Endothelial cell (in vitro differentiated cells): Measurements from ENCODE around the gene MBNL1. TPM values are rescaled to one million over a fixed set of nuclear protein-coding genes. Genes with fewer than 3 reads are reported as not detected.

Experiments
- DNase-seq: peaks from one replicate; pipeline ENCODE4 v3.0.0; 2021; ENCODE audit warnings: low spot score
- H3K27ac Mint-ChIP-seq: one replicate; pipeline ENCODE4 v1.8.0; 2021; ENCODE audit warnings: mixed read lengths, inconsistent platforms; ENCODE audit not compliant: unreplicated experiment
- H3K27me3 Mint-ChIP-seq: one replicate; pipeline ENCODE4 v1.8.0; 2021; ENCODE audit warnings: mild to moderate bottlenecking, moderate library complexity, mixed read lengths, inconsistent platforms; ENCODE audit not compliant: unreplicated experiment
- H3K36me3 Mint-ChIP-seq: one replicate; pipeline ENCODE4 v1.8.0; 2021; ENCODE audit warnings: mild to moderate bottlenecking, low read depth, mixed read lengths, inconsistent platforms; ENCODE audit not compliant: unreplicated experiment
- H3K4me1 Mint-ChIP-seq: one replicate; pipeline ENCODE4 v1.8.0; 2021; ENCODE audit warnings: mild to moderate bottlenecking, mixed read lengths, inconsistent platforms; ENCODE audit not compliant: unreplicated experiment
- H3K4me3 Mint-ChIP-seq: one replicate; pipeline ENCODE4 v1.8.0; 2021; ENCODE audit warnings: mild to moderate bottlenecking, mixed read lengths, inconsistent platforms; ENCODE audit not compliant: unreplicated experiment
- H3K9me3 Mint-ChIP-seq: one replicate; pipeline ENCODE4 v1.8.0; 2021; ENCODE audit warnings: mixed read lengths, inconsistent platforms; ENCODE audit not compliant: unreplicated experiment
- total RNA-seq: library from RNA; stranded (reverse); fragmentation: NEBNext Ultra II Directional; extraction: Animal tissue kit (Norgen Biotek cat#: 25700); gene quantifications from one replicate; pipeline ENCODE4 v1.2.1, GENCODE V29; 2021; ENCODE audit not compliant: unreplicated experiment
- TF ChIP-seq, protein P1 (sequence below): fragments of 200-600 bp; sonication (generic); IDR thresholded peaks from one replicate; pipeline ENCODE4 v1.5.0; 2021; ENCODE audit warnings: antibody characterized with exemption; ENCODE audit not compliant: unreplicated experiment

The MBNL1 gene
- total RNA-seq, 1 donor from 2014 or later, result 54.1 TPM

DNA sequence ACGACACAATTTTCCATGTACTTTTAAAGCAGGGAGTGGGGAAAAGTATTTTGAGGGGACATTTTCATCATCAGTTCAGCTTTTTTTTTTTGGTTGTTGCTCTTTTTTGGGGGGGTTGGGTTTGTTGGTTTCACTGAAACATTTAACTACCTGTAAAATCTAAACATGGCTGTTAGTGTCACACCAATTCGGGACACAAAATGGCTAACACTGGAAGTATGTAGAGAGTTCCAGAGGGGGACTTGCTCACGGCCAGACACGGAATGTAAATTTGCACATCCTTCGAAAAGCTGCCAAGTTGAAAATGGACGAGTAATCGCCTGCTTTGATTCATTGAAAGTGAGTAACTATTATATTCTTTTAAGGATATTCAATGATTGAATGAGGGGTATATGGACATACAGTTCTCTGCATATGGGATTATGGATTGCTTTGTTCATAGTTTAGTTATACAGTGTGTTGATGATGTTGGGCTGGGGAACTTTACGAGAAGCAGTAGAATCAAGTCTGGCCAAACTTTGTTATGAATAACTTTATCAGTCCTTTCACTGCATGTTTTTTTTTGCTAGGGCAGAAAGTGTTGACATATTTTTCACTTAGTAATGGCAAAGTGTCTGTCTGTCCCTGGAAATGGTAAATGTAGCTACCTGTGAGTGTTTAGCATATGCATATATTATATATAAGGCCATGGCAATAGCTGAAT lies 31.5 kb downstream of the MBNL1 start:
- peaks cover 12% of the 10 kb centered on the region for H3K4me1 Mint-ChIP-seq
- DNase-seq, result no peak
- H3K9me3 Mint-ChIP-seq, result no peaks in the 10 kb centered on the region
- H3K27me3 Mint-ChIP-seq, result peaks cover 1% of the 10 kb centered on the region
- TF ChIP-seq, protein P1, sequence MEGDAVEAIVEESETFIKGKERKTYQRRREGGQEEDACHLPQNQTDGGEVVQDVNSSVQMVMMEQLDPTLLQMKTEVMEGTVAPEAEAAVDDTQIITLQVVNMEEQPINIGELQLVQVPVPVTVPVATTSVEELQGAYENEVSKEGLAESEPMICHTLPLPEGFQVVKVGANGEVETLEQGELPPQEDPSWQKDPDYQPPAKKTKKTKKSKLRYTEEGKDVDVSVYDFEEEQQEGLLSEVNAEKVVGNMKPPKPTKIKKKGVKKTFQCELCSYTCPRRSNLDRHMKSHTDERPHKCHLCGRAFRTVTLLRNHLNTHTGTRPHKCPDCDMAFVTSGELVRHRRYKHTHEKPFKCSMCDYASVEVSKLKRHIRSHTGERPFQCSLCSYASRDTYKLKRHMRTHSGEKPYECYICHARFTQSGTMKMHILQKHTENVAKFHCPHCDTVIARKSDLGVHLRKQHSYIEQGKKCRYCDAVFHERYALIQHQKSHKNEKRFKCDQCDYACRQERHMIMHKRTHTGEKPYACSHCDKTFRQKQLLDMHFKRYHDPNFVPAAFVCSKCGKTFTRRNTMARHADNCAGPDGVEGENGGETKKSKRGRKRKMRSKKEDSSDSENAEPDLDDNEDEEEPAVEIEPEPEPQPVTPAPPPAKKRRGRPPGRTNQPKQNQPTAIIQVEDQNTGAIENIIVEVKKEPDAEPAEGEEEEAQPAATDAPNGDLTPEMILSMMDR, result no peak
- H3K36me3 Mint-ChIP-seq, result peaks cover 11% of the 10 kb centered on the region
- no peak overlapping the region for H3K27ac Mint-ChIP-seq
- no peak overlapping the region for H3K4me3 Mint-ChIP-seq

DNA sequence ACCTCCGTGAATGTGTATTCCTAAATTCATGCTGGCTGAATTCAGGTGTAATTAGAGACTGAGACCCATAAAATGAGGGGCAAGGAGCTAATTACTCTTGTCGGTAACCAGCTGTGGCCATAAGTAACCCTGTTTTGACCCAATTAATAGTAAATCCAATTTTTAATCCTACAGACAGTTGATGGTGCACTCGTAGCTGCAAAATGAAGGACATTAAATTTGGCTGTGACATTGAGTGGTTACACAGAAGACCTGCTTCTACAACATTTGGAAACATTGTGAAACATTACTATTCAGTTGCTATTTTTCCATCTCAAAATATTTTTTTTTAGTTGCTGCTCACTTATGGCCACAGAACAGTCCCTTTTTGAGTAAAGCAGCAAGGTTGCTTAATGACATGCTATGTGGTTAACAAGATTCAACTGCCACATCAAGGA lies 33.0 kb downstream of the MBNL1 start:
- Mint-ChIP-seq H3K4me3 (no peak overlapping the region), H3K36me3 (peaks cover 11% of the 10 kb centered on the region), H3K9me3 (no peaks in the 10 kb centered on the region), H3K27me3 (peaks cover 1% of the 10 kb centered on the region), H3K27ac (no peak overlapping the region), H3K4me1 (peaks cover 5% of the 10 kb centered on the region)
- TF ChIP-seq, protein P1, result no peak
- no peak for DNase-seq

DNA sequence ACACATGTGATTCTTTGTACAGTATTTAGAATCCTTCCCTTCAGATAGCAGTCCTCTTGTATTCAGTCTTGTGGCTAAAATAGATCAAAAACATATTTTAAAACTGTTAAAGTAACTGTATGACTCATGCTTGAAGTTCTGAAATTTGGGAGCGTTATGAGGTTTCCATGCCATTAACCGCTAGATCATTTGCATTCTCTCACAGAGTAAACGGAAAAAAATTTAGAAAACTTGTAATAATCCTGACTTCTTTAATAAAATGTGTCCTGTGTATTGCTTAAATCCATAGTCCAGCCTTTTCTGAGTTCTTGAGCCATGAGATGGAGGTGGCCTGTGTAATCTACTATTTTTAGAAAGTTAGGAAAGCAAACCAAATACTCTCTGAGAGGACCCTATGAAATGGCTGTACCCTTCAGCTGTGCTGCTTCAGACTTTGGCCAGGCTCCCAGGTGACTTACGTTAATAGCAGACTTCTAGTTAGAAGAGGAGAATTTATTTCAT lies 33.8 kb downstream of the MBNL1 start:
- TF ChIP-seq, protein P1, result no peak
- DNase-seq, result no peak
- Mint-ChIP-seq H3K9me3 (no peaks in the 10 kb centered on the region), H3K4me3 (no peak overlapping the region), H3K27ac (no peak overlapping the region), H3K4me1 (peaks cover 5% of the 10 kb centered on the region), H3K36me3 (peaks cover 11% of the 10 kb centered on the region), H3K27me3 (peaks cover 1% of the 10 kb centered on the region)

DNA sequence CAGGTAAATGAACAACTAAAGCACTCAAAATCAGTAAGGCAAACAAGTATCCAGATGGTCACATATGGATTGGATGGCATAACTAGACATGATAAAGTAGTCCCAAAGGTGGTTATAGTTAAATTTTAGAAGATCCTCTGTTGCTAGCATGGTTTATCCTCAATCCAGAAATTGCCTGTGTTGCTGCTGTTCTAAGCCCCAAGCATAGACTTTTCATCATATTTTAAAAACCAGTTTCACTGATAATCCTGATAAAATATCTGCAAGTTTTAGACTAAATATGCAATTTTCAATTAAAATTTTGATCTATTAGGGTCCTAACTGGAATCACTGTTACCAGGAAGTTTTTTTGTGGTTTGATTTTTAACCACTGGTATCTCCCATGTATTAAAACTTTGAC lies 35.4 kb downstream of the MBNL1 start:
- Mint-ChIP-seq H3K27ac (no peak overlapping the region), H3K4me3 (no peak overlapping the region), H3K4me1 (peaks cover 3% of the 10 kb centered on the region), H3K36me3 (peaks cover 11% of the 10 kb centered on the region), H3K27me3 (peaks cover 1% of the 10 kb centered on the region), H3K9me3 (no peaks in the 10 kb centered on the region)
- no peak for DNase-seq
- TF ChIP-seq, protein P1, result no peak

DNA sequence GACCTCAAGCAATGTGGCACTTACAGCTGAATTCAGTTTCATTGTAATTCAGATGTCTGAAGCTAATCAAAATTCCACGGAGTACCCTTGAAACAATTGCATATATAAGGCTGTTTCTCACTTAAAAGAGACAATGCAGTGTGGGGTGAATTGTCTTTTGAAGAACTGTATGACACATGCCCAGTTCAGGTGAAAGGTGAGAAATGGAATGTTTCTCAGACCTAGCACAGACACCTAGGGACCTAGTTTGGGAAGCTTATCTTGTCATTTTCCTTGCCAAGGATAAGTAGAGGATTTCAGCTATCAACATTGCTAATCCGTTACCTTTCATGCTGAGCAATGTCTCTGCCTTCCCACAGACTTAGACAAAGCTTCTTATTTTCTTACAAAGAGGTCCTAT lies 36.3 kb downstream of the MBNL1 start:
- Mint-ChIP-seq H3K27ac (no peak overlapping the region), H3K27me3 (peaks cover 1% of the 10 kb centered on the region), H3K9me3 (no peaks in the 10 kb centered on the region), H3K36me3 (peaks cover 5% of the 10 kb centered on the region), H3K4me3 (no peak overlapping the region), H3K4me1 (peaks cover 3% of the 10 kb centered on the region)
- DNase-seq, result no peak
- TF ChIP-seq, protein P1, result no peak
